Activated CD8-positive, alpha-beta T cell treated with anti-CD3 and anti-CD28 coated beads, Interleukin-2, amount 10 ng/mL, durations not matched to agents 7 days and 5 days (primary cell): ENCODE data around the gene PRR15L. TPM values are rescaled to one million over a fixed set of nuclear protein-coding genes. Genes with fewer than 3 reads are reported as not detected.
"Not testable (repeated sequence)": the region's sequence is repeated elsewhere in the genome, so short reads cannot be mapped to it uniquely, and the experiment has no call there.

Source experiments
- ATAC-seq: fragments of 150-1000 bp; cut with Tn5 transposase; one replicate; pipeline ENCODE4 v1.10.0; 2021; ENCODE audit warnings: moderate library complexity
- CTCF ChIA-PET: fragments of 350-600 bp; sonication (Branson Sonifier 250); formaldehyde crosslinking; loops from one replicate; lab custom pipeline; 2021; ENCODE audit warnings: antibody characterized with exemption; lab: Charles Lee
- POLR2A ChIA-PET: fragments of 350-600 bp; sonication (Branson Sonifier 250); formaldehyde crosslinking; loops from one replicate; lab custom pipeline; 2021; ENCODE audit warnings: antibody characterized with exemption; lab: Charles Lee
- DNase-seq: peaks from one replicate; pipeline ENCODE4 v3.0.0-alpha.2; 2020
- H3K27ac Mint-ChIP-seq: one replicate; pipeline ENCODE4 v1.8.0; 2021; ENCODE audit warnings: mild to moderate bottlenecking, mixed read lengths
- H3K27me3 Mint-ChIP-seq: one replicate; pipeline ENCODE4 v1.8.0; 2021; ENCODE audit warnings: low read depth, mixed read lengths
- H3K36me3 Mint-ChIP-seq: one replicate; pipeline ENCODE4 v1.8.0; 2021; ENCODE audit warnings: low read depth, mixed read lengths
- H3K4me1 Mint-ChIP-seq: one replicate; pipeline ENCODE4 v1.8.0; 2021; ENCODE audit warnings: low read depth, mixed read lengths
- H3K4me3 Mint-ChIP-seq: one replicate; pipeline ENCODE4 v1.8.0; 2021; ENCODE audit warnings: mild to moderate bottlenecking, mixed read lengths
- H3K9me3 Mint-ChIP-seq: one replicate; pipeline ENCODE4 v1.8.0; 2022; ENCODE audit warnings: mixed read lengths; ENCODE audit not compliant: insufficient read depth
- total RNA-seq, 2 experiments: library from RNA; stranded (reverse); gene quantifications; one replicate each; pipeline ENCODE4 v1.2.3, GENCODE V29; 2021

The PRR15L gene
- total RNA-seq, 2 experiments from 2014 or later: not detected

GRCh38 chr17:47946516-47946915, 11.2 kb downstream of the PRR15L start:
- ATAC-seq (no peak), DNase-seq (no peak)
- peak overlapping the region; percentile 91 for H3K27ac Mint-ChIP-seq
- H3K36me3 Mint-ChIP-seq: peaks cover 58% of the 10 kb centered on the region
- ChIA-PET CTCF (interaction anchor here (0.6 to 12.9 kb wide), 33 partner anchors 10 to 906 kb away, joined by 3 to 328 read pairs (median 4); partner anchors contain the start of genes CDK5RAP3, LRRC46, MRPL10 and PRR15L), POLR2A (interaction anchor here (1.0 to 2.9 kb wide), 4 partner anchors 8 to 115 kb away, joined by 3 to 8 read pairs (median 4); partner anchors contain the start of genes CDK5RAP3, LRRC46, MRPL10 and SP2)
- H3K4me1 Mint-ChIP-seq: peaks cover 71% of the 10 kb centered on the region
- H3K4me3 Mint-ChIP-seq: no peak overlapping the region
- H3K27me3 Mint-ChIP-seq: no peaks in the 10 kb centered on the region
- H3K9me3 Mint-ChIP-seq: no peaks in the 10 kb centered on the region

- POLR2A ChIA-PET: interaction anchor here (1.1 to 2.9 kb wide), 2 partner anchors 7 to 50 kb away, joined by 3 to 8 read pairs; partner anchors contain the start of gene SP2
- H3K36me3 Mint-ChIP-seq: peaks cover 59% of the 10 kb centered on the region
- peak overlapping the region; percentile 58 for H3K4me3 Mint-ChIP-seq
Observed at GRCh38 chr17:47945529-47946508, 11.9 kb downstream of the PRR15L start.

DNA sequence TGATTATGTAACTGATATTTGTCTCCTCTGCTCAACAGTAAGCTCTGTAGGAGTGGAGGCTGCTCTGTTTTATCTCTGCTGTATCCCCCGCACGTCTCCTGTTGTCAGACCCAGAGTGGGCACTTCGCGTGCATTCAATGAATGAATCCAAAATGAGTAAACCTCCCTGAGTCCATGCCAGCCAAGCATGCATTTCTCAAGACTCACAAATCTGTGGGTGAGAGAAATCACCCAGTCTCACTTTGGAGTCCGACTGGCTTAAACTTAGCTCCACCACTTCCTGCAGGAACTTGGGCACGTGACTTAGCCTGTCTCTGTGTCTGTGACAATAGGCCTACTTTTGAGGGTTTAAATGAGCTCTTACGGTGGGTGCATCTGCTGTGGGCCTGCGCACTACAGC, 12.6 kb downstream of the PRR15L start:
- POLR2A ChIA-PET: interaction anchor here (2.9 kb wide), 1 partner anchor 49 kb away, joined by 8 read pairs; the partner anchor contains the start of gene SP2
- CTCF ChIA-PET: interaction anchor here (1.0 to 12.9 kb wide), 13 partner anchors 11 to 131 kb away, joined by 3 to 328 read pairs (median 5); partner anchors contain the start of genes CDK5RAP3, PRR15L and SCRN2
- ATAC-seq (no peak), DNase-seq (peak; percentile 60)
- H3K4me1 Mint-ChIP-seq: peaks cover 79% of the 10 kb centered on the region
- H3K27ac Mint-ChIP-seq: peak overlapping the region; percentile 91
- H3K36me3 Mint-ChIP-seq: peaks cover 56% of the 10 kb centered on the region
- peak overlapping the region; percentile 58 for H3K4me3 Mint-ChIP-seq
- H3K27me3 Mint-ChIP-seq: no peaks in the 10 kb centered on the region
- H3K9me3 Mint-ChIP-seq: no peaks in the 10 kb centered on the region

More at GRCh38 chr17:47945529-47946508, 11.9 kb downstream of the PRR15L start:
- Mint-ChIP-seq H3K27ac (peak overlapping the region; percentile 91), H3K27me3 (no peaks in the 10 kb centered on the region), H3K4me1 (peaks cover 76% of the 10 kb centered on the region), H3K9me3 (no peaks in the 10 kb centered on the region)
- no peak for ATAC-seq
- no peak for DNase-seq
- CTCF ChIA-PET: interaction anchor here (0.9 to 12.9 kb wide), 26 partner anchors 9 to 130 kb away, joined by 3 to 328 read pairs (median 6); partner anchors contain the start of genes CDK5RAP3, LRRC46, MRPL10 and PRR15L

DNA sequence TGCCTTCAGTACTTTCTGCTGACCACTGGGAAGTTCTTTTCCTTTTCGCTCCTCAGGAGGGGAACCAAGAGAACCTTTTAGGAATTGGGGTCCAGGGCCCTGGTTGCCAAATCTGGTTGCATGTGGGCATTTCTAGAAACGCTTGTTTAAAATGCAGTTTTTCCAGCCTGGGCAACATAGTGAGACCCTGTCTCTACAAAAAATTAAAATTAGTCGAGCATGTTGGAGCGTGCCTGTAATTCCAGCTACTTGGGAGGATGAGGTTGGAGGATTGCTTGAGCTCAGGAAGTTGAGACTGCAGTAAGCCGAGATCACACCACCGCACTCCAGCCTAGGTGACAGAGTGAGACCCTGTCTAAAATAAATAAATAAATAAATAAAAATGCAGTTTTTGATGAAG, 15.1 kb downstream of the PRR15L start:
- ATAC-seq (no peak), DNase-seq (no peak)
- H3K4me1 Mint-ChIP-seq: peaks cover 61% of the 10 kb centered on the region
- POLR2A ChIA-PET: interaction anchor here (0.6 to 3.5 kb wide), 6 partner anchors 28 to 111 kb away, joined by 3 to 18 read pairs (median 4); partner anchors contain the start of genes CDK5RAP3, LRRC46, MRPL10 and SCRN2
- no peaks in the 10 kb centered on the region for H3K27me3 Mint-ChIP-seq
- peaks cover 41% of the 10 kb centered on the region for H3K36me3 Mint-ChIP-seq
- CTCF ChIA-PET: interaction anchor here (1.0 to 12.9 kb wide), 6 partner anchors 8 to 138 kb away, joined by 3 to 328 read pairs (median 12); partner anchors contain the start of genes CDK5RAP3, LRRC46, MRPL10 and SCRN2
- peak overlapping the region; percentile 90 for H3K27ac Mint-ChIP-seq
- no peaks in the 10 kb centered on the region for H3K9me3 Mint-ChIP-seq
- peak overlapping the region; percentile 85 for H3K4me3 Mint-ChIP-seq

DNA sequence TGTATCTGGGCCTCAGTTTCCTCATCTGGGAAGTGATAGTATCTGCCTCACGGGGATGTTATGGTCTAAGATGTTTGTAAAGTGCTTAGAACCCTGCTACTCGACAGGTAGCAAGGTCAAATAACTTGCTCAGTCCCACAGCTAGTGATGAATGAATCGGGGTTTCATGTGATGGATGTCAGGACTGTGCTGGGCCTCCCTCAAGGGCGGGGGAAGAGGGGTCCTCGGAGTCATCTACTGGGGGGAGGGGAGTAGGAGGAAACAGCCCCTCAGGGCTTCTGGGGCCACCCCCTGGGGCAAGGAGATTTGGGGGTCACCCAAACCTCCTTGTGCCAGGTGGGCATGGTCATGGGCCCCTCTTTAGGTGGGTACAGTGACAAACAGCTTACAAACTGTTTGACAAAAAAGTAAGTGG, 15.6 kb downstream of the PRR15L start:
- no peak for ATAC-seq
- DNase-seq: peak; percentile 29
- Mint-ChIP-seq H3K27ac (peak overlapping the region; percentile 90), H3K27me3 (no peaks in the 10 kb centered on the region), H3K4me1 (peaks cover 59% of the 10 kb centered on the region), H3K9me3 (no peaks in the 10 kb centered on the region), H3K36me3 (peaks cover 39% of the 10 kb centered on the region), H3K4me3 (peak overlapping the region; percentile 85)
- POLR2A ChIA-PET: interaction anchor here (0.5 to 3.5 kb wide), 11 partner anchors 12 to 353 kb away, joined by 3 to 18 read pairs (median 4); partner anchors contain the start of genes CDK5RAP3, LRRC46, MRPL10 and SCRN2
- CTCF ChIA-PET: interaction anchor here (0.7 to 12.9 kb wide), 12 partner anchors 9 to 292 kb away, joined by 3 to 328 read pairs (median 4); partner anchors contain the start of genes CDK5RAP3, LRRC46, MRPL10 and SCRN2

GRCh38 chr17:47941246-47942095, 16.2 kb downstream of the PRR15L start, which contains the start of gene PNPO:
Gene PNPO (plus strand): TSS chr17:47941571. CDS start chr17:47941676, 105 bp downstream.
- DNase-seq (peak; percentile 99), ATAC-seq (peak; percentile 99)
- no peaks in the 10 kb centered on the region for H3K9me3 Mint-ChIP-seq
- H3K4me3 Mint-ChIP-seq: peak within 1 kb of the TSS; percentile 85
- peak within 1 kb of the TSS; percentile 90 for H3K27ac Mint-ChIP-seq
- peaks cover 33% of the 10 kb centered on the region for H3K36me3 Mint-ChIP-seq
- ChIA-PET POLR2A (interaction anchor here (0.5 to 3.5 kb wide), 13 partner anchors 8 to 866 kb away, joined by 3 to 18 read pairs (median 4); partner anchors contain the start of genes CDK5RAP3, LRRC46, MRPL10 and SCRN2), CTCF (interaction anchor here (0.7 to 12.9 kb wide), 13 partner anchors 9 to 291 kb away, joined by 3 to 328 read pairs (median 4); partner anchors contain the start of genes CDK5RAP3, LRRC46, MRPL10 and SCRN2)
- H3K4me1 Mint-ChIP-seq: peaks cover 53% of the 10 kb centered on the region
- H3K27me3 Mint-ChIP-seq: no peaks in the 10 kb centered on the region

DNA sequence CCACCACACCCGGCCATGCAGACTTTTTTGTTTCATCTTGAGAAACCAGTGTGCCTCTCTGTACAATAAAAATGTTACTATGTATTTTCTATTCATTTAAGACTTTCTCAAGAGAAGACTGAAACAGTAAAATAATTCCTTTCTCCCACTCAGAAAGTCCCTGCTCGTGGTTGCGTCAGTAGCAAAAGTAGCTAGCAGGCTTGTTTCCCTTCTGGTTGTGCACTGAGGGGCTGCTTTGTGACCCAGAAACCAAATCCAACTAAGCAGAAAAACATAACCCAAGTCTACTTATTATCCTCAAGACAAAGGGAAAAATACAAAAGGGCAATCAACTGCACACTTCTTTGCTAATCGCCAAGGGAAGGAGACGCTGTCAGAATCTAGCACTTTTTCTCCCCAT, 19.7 kb downstream of the PRR15L start:
- Mint-ChIP-seq H3K36me3 (peaks cover 2% of the 10 kb centered on the region), H3K9me3 (no peaks in the 10 kb centered on the region), H3K27ac (no peak overlapping the region), H3K27me3 (no peaks in the 10 kb centered on the region), H3K4me3 (no peak overlapping the region), H3K4me1 (peaks cover 20% of the 10 kb centered on the region)
- CTCF ChIA-PET: interaction anchor here (1.4 to 4.4 kb wide), 3 partner anchors 9 to 32 kb away, joined by 6 to 16 read pairs (median 12); partner anchors contain the start of gene CDK5RAP3
- POLR2A ChIA-PET: interaction anchor here (0.6 to 0.9 kb wide), 3 partner anchors 9 to 288 kb away, joined by 3 read pairs; partner anchors contain the start of gene KPNB1
- DNase-seq (no peak), ATAC-seq (no peak)

DNA sequence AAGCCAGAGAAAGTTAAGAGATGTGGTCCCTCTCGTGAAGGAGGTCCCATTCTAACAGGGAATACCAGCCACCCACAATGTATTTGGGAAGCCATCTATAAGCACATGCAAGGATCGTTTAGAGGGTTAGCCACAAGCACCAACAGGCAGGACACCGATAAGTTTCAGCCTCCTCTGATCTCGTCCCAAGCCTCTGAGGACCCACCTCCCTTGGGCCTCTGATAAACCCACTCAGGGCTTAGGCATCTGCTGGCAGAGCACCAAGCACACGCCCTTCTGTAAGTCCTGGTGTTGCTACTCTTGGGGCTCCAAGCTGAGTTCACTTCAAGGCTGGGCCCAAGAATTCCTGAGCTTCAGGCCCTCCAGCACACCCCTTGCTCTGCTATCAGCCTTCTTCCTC, 21.7 kb downstream of the PRR15L start:
- Mint-ChIP-seq H3K9me3 (no peaks in the 10 kb centered on the region), H3K27me3 (no peaks in the 10 kb centered on the region), H3K4me3 (no peak overlapping the region), H3K27ac (no peak overlapping the region), H3K4me1 (peaks cover 6% of the 10 kb centered on the region), H3K36me3 (no peaks in the 10 kb centered on the region)
- CTCF ChIA-PET: interaction anchor here (1.1 to 4.4 kb wide), 3 partner anchors 11 to 34 kb away, joined by 3 to 16 read pairs (median 12); partner anchors contain the start of gene CDK5RAP3
- DNase-seq (no peak), ATAC-seq (no peak)
- POLR2A ChIA-PET: interaction anchor here (0.7 to 2.4 kb wide), 2 partner anchors 8 to 40 kb away, joined by 3 to 6 read pairs; partner anchors contain the start of gene SP2

GRCh38 chr17:47935468-47935867, 22.2 kb downstream of the PRR15L start:
- POLR2A ChIA-PET: interaction anchor here (0.7 to 2.4 kb wide), 2 partner anchors 8 to 40 kb away, joined by 3 to 6 read pairs; partner anchors contain the start of gene SP2
- H3K9me3 Mint-ChIP-seq, H3K36me3 Mint-ChIP-seq, ATAC-seq, H3K4me3 Mint-ChIP-seq, H3K27ac Mint-ChIP-seq, H3K27me3 Mint-ChIP-seq, DNase-seq, H3K4me1 Mint-ChIP-seq: not testable (repeated sequence)
- CTCF ChIA-PET: interaction anchor here (0.7 to 4.4 kb wide), 4 partner anchors 11 to 86 kb away, joined by 3 to 16 read pairs (median 8); partner anchors contain the start of gene CDK5RAP3

DNA sequence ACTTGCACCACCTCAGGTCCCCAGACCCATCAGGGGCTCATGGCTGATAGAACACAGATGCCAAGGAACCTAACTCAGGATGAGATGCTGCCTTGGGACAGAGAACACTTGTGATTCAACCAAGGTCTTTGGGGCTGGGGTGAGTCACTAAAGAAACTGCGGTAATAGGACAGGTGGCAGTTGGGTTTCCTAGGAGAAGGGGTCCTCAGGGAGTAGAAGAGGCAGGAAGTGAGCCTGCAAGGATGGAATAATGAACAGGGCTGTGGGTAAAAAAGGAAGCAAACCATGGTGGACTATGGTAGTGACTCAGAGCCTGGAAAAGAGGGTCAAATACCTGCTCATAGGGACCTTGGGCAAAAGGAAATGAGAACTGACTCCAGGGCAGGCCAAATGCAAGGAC, 22.8 kb downstream of the PRR15L start:
- CTCF ChIA-PET: interaction anchor here (0.7 to 4.4 kb wide), 2 partner anchors 36 to 85 kb away, joined by 3 to 16 read pairs; partner anchors contain the start of gene CDK5RAP3

More for the DNA sequence above, 22.8 kb downstream of the PRR15L start:
- ATAC-seq (no peak), DNase-seq (no peak)
- no peak overlapping the region for H3K27ac Mint-ChIP-seq
- H3K36me3 Mint-ChIP-seq: no peaks in the 10 kb centered on the region
- H3K4me3 Mint-ChIP-seq: no peak overlapping the region
- H3K4me1 Mint-ChIP-seq: no peaks in the 10 kb centered on the region
- POLR2A ChIA-PET: interaction anchor here (2.4 kb wide), 1 partner anchor 39 kb away, joined by 6 read pairs; the partner anchor contains the start of gene SP2
- H3K9me3 Mint-ChIP-seq: no peaks in the 10 kb centered on the region
- no peaks in the 10 kb centered on the region for H3K27me3 Mint-ChIP-seq
